Mesenchymal stem cell (in vitro differentiated cells and primary cell): ENCODE data around the gene NFKBIB.

ENCODE experiments used
- DNase-seq: peaks from one replicate; pipeline ENCODE4 v3.0.0-alpha.2; 2013
- H2AFZ ChIP-seq: one replicate; pipeline ENCODE4 v1.6.1; 2013; ENCODE audit warnings: low read depth, mild to moderate bottlenecking, control low read depth, inconsistent platforms, low read length, moderate library complexity
- H2AK5ac ChIP-seq: 2 replicates; pipeline ENCODE4 v1.6.1; 2013; ENCODE audit warnings: low read length, moderate library complexity, mild to moderate bottlenecking, inconsistent platforms; ENCODE audit not compliant: severe bottlenecking
- H2BK120ac ChIP-seq: one replicate; pipeline ENCODE4 v1.6.1; 2013; ENCODE audit warnings: low read depth, mild to moderate bottlenecking, inconsistent platforms, low read length, moderate library complexity
- H2BK12ac ChIP-seq, 2 experiments: one replicate each; pipeline ENCODE4 v1.6.1; 2013; ENCODE audit warnings: inconsistent platforms in 2 of 2, low read length in 2 of 2, mild to moderate bottlenecking in 2 of 2, moderate library complexity in 2 of 2, control low read depth in 1 of 2
- H2BK15ac ChIP-seq: one replicate; pipeline ENCODE4 v1.6.1; 2013; ENCODE audit warnings: mild to moderate bottlenecking, low read depth, inconsistent platforms; ENCODE audit not compliant: poor library complexity, severe bottlenecking
- H2BK5ac ChIP-seq: 2 replicates; pipeline ENCODE4 v1.6.1; 2013; ENCODE audit warnings: low read depth, mild to moderate bottlenecking, low read length, control low read depth, inconsistent platforms; ENCODE audit not compliant: poor library complexity, severe bottlenecking
- H3K14ac ChIP-seq, 2 experiments: one replicate each; pipeline ENCODE4 v1.6.1; 2013; ENCODE audit warnings: inconsistent platforms in 2 of 2, low read length in 2 of 2, control low read depth in 1 of 2, mild to moderate bottlenecking in 1 of 2, moderate library complexity in 1 of 2
- H3K18ac ChIP-seq, 2 experiments: one replicate each; pipeline ENCODE4 v1.6.1; 2013; ENCODE audit warnings: inconsistent platforms in 2 of 2, low read length in 2 of 2, control low read depth in 1 of 2, low read depth in 1 of 2, mild to moderate bottlenecking in 1 of 2
- H3K23ac ChIP-seq, 2 experiments: one replicate each; pipeline ENCODE4 v1.6.1; 2013; ENCODE audit warnings: inconsistent platforms in 2 of 2, low read length in 2 of 2, mild to moderate bottlenecking in 2 of 2, moderate library complexity in 2 of 2, control low read depth in 1 of 2
- H3K27ac ChIP-seq: 2 replicates; pipeline ENCODE4 v1.5.1; 2013; ENCODE audit warnings: mild to moderate bottlenecking, moderate library complexity, low read length, control low read depth, inconsistent platforms; ENCODE audit not compliant: poor library complexity, severe bottlenecking
- H3K27me3 ChIP-seq, 2 experiments: 2 replicates each; pipeline versions ENCODE4 v1.6.1 to v1.7.0; 2013; ENCODE audit warnings: low read length in 2 of 2, mild to moderate bottlenecking in 2 of 2, moderate library complexity in 2 of 2, control low read depth in 1 of 2, inconsistent platforms in 1 of 2; ENCODE audit not compliant: control insufficient read depth in 1 of 2, insufficient read depth in 1 of 2
- H3K36me3 ChIP-seq, 2 experiments: 2 replicates each; pipeline versions ENCODE4 v1.6.1 to v1.7.0; 2013; ENCODE audit warnings: low read length in 2 of 2, control low read depth in 1 of 2, inconsistent platforms in 1 of 2, low read depth in 1 of 2, mild to moderate bottlenecking in 1 of 2; ENCODE audit not compliant: insufficient read depth in 2 of 2, control insufficient read depth in 1 of 2
- H3K4ac ChIP-seq, 2 experiments: one replicate each; pipeline ENCODE4 v1.6.1; 2013; ENCODE audit warnings: inconsistent platforms in 2 of 2, low read length in 2 of 2, mild to moderate bottlenecking in 2 of 2, moderate library complexity in 2 of 2, control low read depth in 1 of 2, low read depth in 1 of 2
- H3K4me1 ChIP-seq: 2 replicates; pipeline ENCODE4 v1.6.1; 2013; ENCODE audit warnings: low read depth, low read length, control low read depth; ENCODE audit not compliant: control insufficient read depth, insufficient read depth
- H3K4me2 ChIP-seq: 2 replicates; pipeline ENCODE4 v1.6.1; 2013; ENCODE audit warnings: low read length, mild to moderate bottlenecking, inconsistent platforms; ENCODE audit not compliant: poor library complexity, severe bottlenecking
- H3K4me3 ChIP-seq, 2 experiments: 2 replicates each; pipeline versions ENCODE4 v1.5.1 to v1.7.0; 2013; ENCODE audit warnings: low read length in 2 of 2, mild to moderate bottlenecking in 2 of 2, control low read depth in 1 of 2, low read depth in 1 of 2; ENCODE audit not compliant: insufficient read depth in 1 of 2
- H3K79me1 ChIP-seq: replicated peaks from 2 replicates; pipeline ENCODE4 v1.6.1; 2013; ENCODE audit warnings: mild to moderate bottlenecking, control low read depth, low read length, inconsistent platforms; ENCODE audit not compliant: poor library complexity, severe bottlenecking
- H3K9ac ChIP-seq: 2 replicates; pipeline ENCODE4 v1.7.0; 2013; ENCODE audit warnings: mild to moderate bottlenecking, low read length, moderate library complexity
- H3K9me3 ChIP-seq: 2 replicates; pipeline ENCODE4 v1.7.0; 2013; ENCODE audit warnings: mild to moderate bottlenecking, low read length; ENCODE audit not compliant: control insufficient read depth
- H4K8ac ChIP-seq: one replicate; pipeline ENCODE4 v1.6.1; 2013; ENCODE audit warnings: inconsistent platforms, mild to moderate bottlenecking, low read length, moderate library complexity
- H4K91ac ChIP-seq: one replicate; pipeline ENCODE4 v1.6.1; 2013; ENCODE audit warnings: mild to moderate bottlenecking, low read length, inconsistent platforms
- WGBS: methylation state at CpG from one replicate; pipeline ENCODE4 v1.1.7; 2013; ENCODE audit warnings: mixed read lengths; 5-methylcytosine and 5-hydroxymethylcytosine counted together

NFKBIB gene

DNA sequence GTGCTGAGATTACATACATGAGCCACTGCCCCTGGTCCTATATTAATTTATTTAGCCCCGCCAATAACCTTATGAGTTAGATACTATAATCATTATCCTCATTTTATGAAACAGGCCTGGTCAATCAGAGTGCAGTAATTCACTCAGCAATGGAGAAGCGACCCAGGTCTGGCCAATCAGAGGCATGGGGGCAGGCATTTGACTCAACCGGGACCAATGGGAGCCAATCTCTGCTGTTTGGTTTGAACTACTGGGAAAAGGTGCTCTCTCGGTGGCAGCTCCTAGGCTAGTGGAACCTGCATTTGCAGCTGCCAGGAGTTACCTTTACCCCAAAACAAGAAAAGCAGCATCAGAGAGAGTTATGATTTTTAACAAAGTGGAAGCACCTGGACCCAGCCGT, 6.9 kb upstream of the NFKBIB start:
- Histone ChIP-seq H3K27ac (no peak overlapping the region), H3K36me3 (peaks cover 35 to 54% of the 10 kb centered on the region in 2 experiments), H3K4ac (no peak overlapping the region), H3K14ac (no peak overlapping the region), H3K23ac (no peak overlapping the region), H3K4me2 (no peak overlapping the region), H3K4me1 (peaks cover 1% of the 10 kb centered on the region), H2BK12ac (no peak overlapping the region), H4K91ac (no peak overlapping the region), H3K9me3 (no peaks in the 10 kb centered on the region), H2AK5ac (no peak overlapping the region), H3K4me3 (no peak overlapping the region), H4K8ac (no peak overlapping the region), H2BK5ac (no peak overlapping the region), H3K79me1 (peaks cover 25% of the 10 kb centered on the region), H3K18ac (no peak overlapping the region), H2BK15ac (no peak overlapping the region), H2AFZ (no peak overlapping the region), H3K9ac (no peak overlapping the region), H3K27me3 (no peaks in the 10 kb centered on the region), H2BK120ac (no peak overlapping the region)
- no peak for DNase-seq
- 93% methylated on average over 5 of the region's 5 CpGs for WGBS

GRCh38 chr19:38893341-38893771, 6.4 kb upstream of the NFKBIB start:
- H3K4me2 ChIP-seq: no peak overlapping the region
- no peak for DNase-seq
- no peak overlapping the region for H2BK5ac ChIP-seq
- no peak overlapping the region for H4K8ac ChIP-seq
- H2BK12ac ChIP-seq: no peak overlapping the region
- H3K14ac ChIP-seq: no peak overlapping the region
- H4K91ac ChIP-seq: no peak overlapping the region
- H3K23ac ChIP-seq: no peak overlapping the region
- H3K4me3 ChIP-seq: no peak overlapping the region
- H2BK120ac ChIP-seq: no peak overlapping the region
- peaks cover 6% of the 10 kb centered on the region for H3K4me1 ChIP-seq
- no peak overlapping the region for H3K27ac ChIP-seq
- no peak overlapping the region for H3K9ac ChIP-seq
- WGBS: 96% methylated on average over 10 of the region's 14 CpGs
- no peak overlapping the region for H2AFZ ChIP-seq
- H2AK5ac ChIP-seq: no peak overlapping the region
- no peak overlapping the region for H3K4ac ChIP-seq
- H3K18ac ChIP-seq: no peak overlapping the region
- H3K9me3 ChIP-seq: no peaks in the 10 kb centered on the region
- peaks cover 30% of the 10 kb centered on the region for H3K79me1 ChIP-seq
- no peak overlapping the region for H2BK15ac ChIP-seq
- H3K36me3 ChIP-seq: peaks cover 30 to 51% of the 10 kb centered on the region in 2 experiments
- no peaks in the 10 kb centered on the region for H3K27me3 ChIP-seq

DNA sequence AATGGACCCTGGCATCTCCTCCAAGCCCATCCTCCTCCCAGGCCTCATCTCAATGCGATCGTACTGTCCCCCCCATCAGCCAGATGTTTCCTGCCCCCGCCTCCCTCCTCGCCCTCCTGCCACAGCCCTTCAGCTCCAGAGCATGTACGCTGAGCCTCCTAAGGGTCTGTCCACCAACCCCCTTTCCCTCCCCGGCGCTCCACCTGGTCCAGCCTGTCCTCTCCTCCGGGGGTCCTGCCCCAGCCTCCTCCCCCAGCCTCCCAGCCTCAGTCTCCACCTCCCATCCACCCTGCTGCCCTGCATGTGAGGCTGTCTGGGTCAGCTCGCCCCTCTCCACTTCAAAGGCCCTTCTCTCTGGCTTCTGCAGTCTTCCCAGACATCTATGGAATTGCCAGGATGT, 4.8 kb upstream of the NFKBIB start:
- no peak overlapping the region for H4K91ac ChIP-seq
- H2BK120ac ChIP-seq: no peak overlapping the region
- no peak overlapping the region for H2AFZ ChIP-seq
- H3K14ac ChIP-seq: no peak overlapping the region
- no peak overlapping the region for H4K8ac ChIP-seq
- H2BK5ac ChIP-seq: no peak overlapping the region
- no peak overlapping the region for H3K4me3 ChIP-seq
- no peak overlapping the region for H2BK15ac ChIP-seq
- H3K23ac ChIP-seq: no peak overlapping the region
- no peaks in the 10 kb centered on the region for H3K27me3 ChIP-seq
- H3K18ac ChIP-seq: no peak overlapping the region
- no peak overlapping the region for H3K27ac ChIP-seq
- H3K79me1 ChIP-seq: peaks cover 34% of the 10 kb centered on the region
- H3K4me2 ChIP-seq: no peak overlapping the region
- peaks cover 13% of the 10 kb centered on the region for H3K4me1 ChIP-seq
- no peak overlapping the region for H2BK12ac ChIP-seq
- H3K36me3 ChIP-seq: peaks cover 14 to 35% of the 10 kb centered on the region in 2 experiments
- 89% methylated on average over 9 of the region's 9 CpGs for WGBS
- H3K4ac ChIP-seq: no peak overlapping the region
- no peak overlapping the region for H3K9ac ChIP-seq
- no peaks in the 10 kb centered on the region for H3K9me3 ChIP-seq
- no peak for DNase-seq
- H2AK5ac ChIP-seq: no peak overlapping the region

- Histone ChIP-seq H3K9ac (peak overlapping the region; percentile 93), H3K27me3 (no peaks in the 10 kb centered on the region), H3K36me3 (peaks cover 0 to 17% of the 10 kb centered on the region in 2 experiments), H2AK5ac (no peak overlapping the region), H4K8ac (peak overlapping the region; percentile 67), H3K4me2 (peak overlapping the region; percentile 62), H3K4me3 (peak overlapping the region; percentile 72 to 96), H2BK120ac (no peak overlapping the region), H3K14ac (peak overlapping the region in 1 of 2 experiments; percentile 66), H2BK5ac (no peak overlapping the region), H2AFZ (peak overlapping the region; percentile 39), H2BK12ac (no peak overlapping the region), H3K4me1 (peaks cover 13% of the 10 kb centered on the region), H3K23ac (no peak overlapping the region), H4K91ac (no peak overlapping the region), H2BK15ac (no peak overlapping the region), H3K79me1 (peaks cover 41% of the 10 kb centered on the region), H3K18ac (peak overlapping the region; percentile 16 to 23), H3K27ac (no peak overlapping the region), H3K4ac (peak overlapping the region in 1 of 2 experiments; percentile 8), H3K9me3 (no peaks in the 10 kb centered on the region)
- DNase-seq: peak; percentile 49
- 19% methylated on average over 25 of the region's 25 CpGs for WGBS
Measured at GRCh38 chr19:38898788-38899446, 852 bp upstream of the NFKBIB start.
